WTC11 (cell line): Measurements from ENCODE around the gene GSG1L2. TPM values are rescaled to one million over a fixed set of nuclear protein-coding genes. Genes with fewer than 3 reads are reported as not detected.

Source experiments
- ATAC-seq: fragments of 200-7000 bp; cut with Tn5 transposase; 2 replicates; pipeline ENCODE4 v1.10.0; 2021; ENCODE audit warnings: mild to moderate bottlenecking, moderate library complexity
- CTCF ChIA-PET: fragments of 300-600 bp; sonication (Branson Sonifier 250); formaldehyde crosslinking; loops from one replicate; lab custom pipeline; 2021; ENCODE audit warnings: antibody characterized with exemption; lab: Charles Lee
- POLR2A ChIA-PET: fragments of 350-600 bp; sonication (Branson Sonifier 250); formaldehyde crosslinking; loops from one replicate; lab custom pipeline; 2021; ENCODE audit warnings: antibody characterized with exemption; lab: Charles Lee
- DNase-seq: peaks from one replicate; pipeline ENCODE4 v3.0.0; 2021; ENCODE audit warnings: low spot score
- H3K27ac Mint-ChIP-seq: 2 replicates; pipeline ENCODE4 v1.8.0; 2021; ENCODE audit warnings: mixed read lengths
- H3K27me3 Mint-ChIP-seq: 2 replicates; pipeline ENCODE4 v1.8.0; 2021; ENCODE audit warnings: low read depth, mild to moderate bottlenecking, moderate library complexity, mixed read lengths
- H3K36me3 Mint-ChIP-seq: 2 replicates; pipeline ENCODE4 v1.8.0; 2021; ENCODE audit warnings: mixed read lengths
- H3K4me1 Mint-ChIP-seq: 2 replicates; pipeline ENCODE4 v1.8.0; 2022; ENCODE audit warnings: mixed read lengths
- H3K4me3 Mint-ChIP-seq: 2 replicates; pipeline ENCODE4 v1.8.0; 2021; ENCODE audit warnings: mild to moderate bottlenecking, moderate library complexity, mixed read lengths
- H3K9me3 Mint-ChIP-seq: 2 replicates; pipeline ENCODE4 v1.8.0; 2021; ENCODE audit warnings: mixed read lengths
- CBFB ChIP-seq: sonication (generic); formaldehyde crosslinking; IDR thresholded peaks from 2 replicates; pipeline ENCODE4 v1.8.1; 2022; ENCODE audit warnings: mild to moderate bottlenecking, low read depth, missing genetic modification reagents
- FOXK1 ChIP-seq: sonication (generic); formaldehyde crosslinking; IDR thresholded peaks from 2 replicates; pipeline ENCODE4 v1.8.0; 2022; ENCODE audit warnings: mild to moderate bottlenecking, moderate library complexity, missing genetic modification reagents
- GTF2I ChIP-seq: fragments of 250-450 bp; sonication (Bioruptor Pico); conservative IDR thresholded peaks from 2 replicates; pipeline ENCODE4 v1.4.0; 2021; ENCODE audit warnings: mild to moderate bottlenecking
- IRF2 ChIP-seq: sonication (generic); formaldehyde crosslinking; IDR thresholded peaks from 2 replicates; pipeline ENCODE4 v1.8.0; 2022; ENCODE audit warnings: low read depth, missing genetic modification reagents, borderline replicate concordance
- PRDM15 ChIP-seq: sonication (generic); formaldehyde crosslinking; IDR thresholded peaks from 2 replicates; pipeline ENCODE4 v1.8.0; 2022; ENCODE audit warnings: missing genetic modification reagents
- RELA ChIP-seq: sonication (generic); formaldehyde crosslinking; IDR thresholded peaks from 2 replicates; pipeline ENCODE4 v1.8.1; 2022; ENCODE audit warnings: missing genetic modification reagents, mild to moderate bottlenecking, borderline replicate concordance
- SMAD4 ChIP-seq: sonication (generic); formaldehyde crosslinking; IDR thresholded peaks from 2 replicates; pipeline ENCODE4 v1.8.0; 2022; ENCODE audit warnings: mild to moderate bottlenecking, missing genetic modification reagents
- SOX15 ChIP-seq: fragments of 250-450 bp; sonication (Bioruptor Pico); IDR thresholded peaks from 2 replicates; pipeline ENCODE4 v1.9.0; 2021; ENCODE audit warnings: mild to moderate bottlenecking
- STAT6 ChIP-seq: sonication (generic); formaldehyde crosslinking; conservative IDR thresholded peaks from 2 replicates; pipeline ENCODE4 v1.8.1; 2023; ENCODE audit warnings: mild to moderate bottlenecking, low read depth, missing genetic modification reagents, moderate library complexity
- TCF7 ChIP-seq: sonication (generic); formaldehyde crosslinking; IDR thresholded peaks from 2 replicates; pipeline ENCODE4 v1.8.0; 2022; ENCODE audit warnings: mild to moderate bottlenecking, low read depth, missing genetic modification reagents, moderate library complexity
- ZBTB21 ChIP-seq: sonication (generic); formaldehyde crosslinking; IDR thresholded peaks from 2 replicates; pipeline ENCODE4 v1.8.1; 2023; ENCODE audit warnings: mild to moderate bottlenecking, missing genetic modification reagents, borderline replicate concordance
- ZNF121 ChIP-seq: sonication (generic); formaldehyde crosslinking; IDR thresholded peaks from 2 replicates; pipeline ENCODE4 v1.8.0; 2023; ENCODE audit warnings: missing genetic modification reagents
- ZNF138 ChIP-seq: sonication (generic); formaldehyde crosslinking; conservative IDR thresholded peaks from 2 replicates; pipeline ENCODE4 v1.8.1; 2022; ENCODE audit warnings: mild to moderate bottlenecking, moderate library complexity, missing genetic modification reagents
- ZNF416 ChIP-seq: fragments of 250-450 bp; sonication (Bioruptor Pico); IDR thresholded peaks from 2 replicates; pipeline ENCODE4 v1.9.0; 2021; ENCODE audit warnings: mild to moderate bottlenecking, inconsistent platforms
- total RNA-seq: library from RNA; stranded (reverse); gene quantifications from 3 replicates; pipeline ENCODE4 v1.2.3, GENCODE V29; 2021
- TF ChIP-seq, protein P1 (sequence below): fragments of 200-600 bp; IDR thresholded peaks from 2 replicates; pipeline ENCODE4 v1.8.0; 2022; ENCODE audit warnings: antibody characterized with exemption
- TF ChIP-seq, protein P2 (sequence below): sonication (generic); formaldehyde crosslinking; IDR thresholded peaks from 2 replicates; pipeline ENCODE4 v1.8.0; 2022; ENCODE audit warnings: mild to moderate bottlenecking, missing genetic modification reagents
- TF ChIP-seq, protein P3 (sequence below): sonication (generic); formaldehyde crosslinking; IDR thresholded peaks from 2 replicates; pipeline ENCODE4 v1.8.0; 2022; ENCODE audit warnings: mild to moderate bottlenecking, missing genetic modification reagents

GSG1L2 gene
- total RNA-seq, 1 experiment from 2014 or later, result not detected

- ChIA-PET CTCF (interaction anchor here (0.9 kb wide), 1 partner anchor 61 kb away, joined by 5 read pairs; no protein-coding TSS in a partner anchor), POLR2A (no interaction called here)
- Mint-ChIP-seq H3K27me3 (no peaks in the 10 kb centered on the region), H3K27ac (no peak overlapping the region), H3K9me3 (peaks cover 4% of the 10 kb centered on the region), H3K36me3 (no peaks in the 10 kb centered on the region), H3K4me1 (peaks cover 4% of the 10 kb centered on the region), H3K4me3 (no peak overlapping the region)
- TF ChIP-seq RELA (CRISPR knock-in tag) (no peak), SOX15 (CRISPR knock-in tag) (no peak), STAT6 (CRISPR knock-in tag) (no peak), ZNF416 (no peak), CBFB (CRISPR knock-in tag) (no peak), ZNF121 (CRISPR knock-in tag) (no peak), PRDM15 (no peak), TCF7 (no peak), FOXK1 (CRISPR knock-in tag) (no peak), ZNF138 (no peak), IRF2 (CRISPR knock-in tag) (no peak), ZBTB21 (CRISPR knock-in tag) (no peak), SMAD4 (CRISPR knock-in tag) (no peak), GTF2I (no peak)
- TF ChIP-seq, protein P1, sequence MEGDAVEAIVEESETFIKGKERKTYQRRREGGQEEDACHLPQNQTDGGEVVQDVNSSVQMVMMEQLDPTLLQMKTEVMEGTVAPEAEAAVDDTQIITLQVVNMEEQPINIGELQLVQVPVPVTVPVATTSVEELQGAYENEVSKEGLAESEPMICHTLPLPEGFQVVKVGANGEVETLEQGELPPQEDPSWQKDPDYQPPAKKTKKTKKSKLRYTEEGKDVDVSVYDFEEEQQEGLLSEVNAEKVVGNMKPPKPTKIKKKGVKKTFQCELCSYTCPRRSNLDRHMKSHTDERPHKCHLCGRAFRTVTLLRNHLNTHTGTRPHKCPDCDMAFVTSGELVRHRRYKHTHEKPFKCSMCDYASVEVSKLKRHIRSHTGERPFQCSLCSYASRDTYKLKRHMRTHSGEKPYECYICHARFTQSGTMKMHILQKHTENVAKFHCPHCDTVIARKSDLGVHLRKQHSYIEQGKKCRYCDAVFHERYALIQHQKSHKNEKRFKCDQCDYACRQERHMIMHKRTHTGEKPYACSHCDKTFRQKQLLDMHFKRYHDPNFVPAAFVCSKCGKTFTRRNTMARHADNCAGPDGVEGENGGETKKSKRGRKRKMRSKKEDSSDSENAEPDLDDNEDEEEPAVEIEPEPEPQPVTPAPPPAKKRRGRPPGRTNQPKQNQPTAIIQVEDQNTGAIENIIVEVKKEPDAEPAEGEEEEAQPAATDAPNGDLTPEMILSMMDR, result no peak
- TF ChIP-seq, protein P2, sequence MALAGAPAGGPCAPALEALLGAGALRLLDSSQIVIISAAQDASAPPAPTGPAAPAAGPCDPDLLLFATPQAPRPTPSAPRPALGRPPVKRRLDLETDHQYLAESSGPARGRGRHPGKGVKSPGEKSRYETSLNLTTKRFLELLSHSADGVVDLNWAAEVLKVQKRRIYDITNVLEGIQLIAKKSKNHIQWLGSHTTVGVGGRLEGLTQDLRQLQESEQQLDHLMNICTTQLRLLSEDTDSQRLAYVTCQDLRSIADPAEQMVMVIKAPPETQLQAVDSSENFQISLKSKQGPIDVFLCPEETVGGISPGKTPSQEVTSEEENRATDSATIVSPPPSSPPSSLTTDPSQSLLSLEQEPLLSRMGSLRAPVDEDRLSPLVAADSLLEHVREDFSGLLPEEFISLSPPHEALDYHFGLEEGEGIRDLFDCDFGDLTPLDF (CRISPR knock-in tag), result no peak
- TF ChIP-seq, protein P3, sequence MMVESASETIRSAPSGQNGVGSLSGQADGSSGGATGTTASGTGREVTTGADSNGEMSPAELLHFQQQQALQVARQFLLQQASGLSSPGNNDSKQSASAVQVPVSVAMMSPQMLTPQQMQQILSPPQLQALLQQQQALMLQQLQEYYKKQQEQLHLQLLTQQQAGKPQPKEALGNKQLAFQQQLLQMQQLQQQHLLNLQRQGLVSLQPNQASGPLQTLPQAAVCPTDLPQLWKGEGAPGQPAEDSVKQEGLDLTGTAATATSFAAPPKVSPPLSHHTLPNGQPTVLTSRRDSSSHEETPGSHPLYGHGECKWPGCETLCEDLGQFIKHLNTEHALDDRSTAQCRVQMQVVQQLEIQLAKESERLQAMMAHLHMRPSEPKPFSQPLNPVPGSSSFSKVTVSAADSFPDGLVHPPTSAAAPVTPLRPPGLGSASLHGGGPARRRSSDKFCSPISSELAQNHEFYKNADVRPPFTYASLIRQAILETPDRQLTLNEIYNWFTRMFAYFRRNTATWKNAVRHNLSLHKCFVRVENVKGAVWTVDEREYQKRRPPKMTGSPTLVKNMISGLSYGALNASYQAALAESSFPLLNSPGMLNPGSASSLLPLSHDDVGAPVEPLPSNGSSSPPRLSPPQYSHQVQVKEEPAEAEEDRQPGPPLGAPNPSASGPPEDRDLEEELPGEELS (CRISPR knock-in tag), result no peak
- DNase-seq, result no peak
- no peak for ATAC-seq
Measured at GRCh38 chr17:9828296-9829295, 6.7 kb upstream of the GSG1L2 start.
